PFSK-1 (cell line): ENCODE data around the gene TOB2.

Experiments used
- FOXP2 ChIP-seq: optimal IDR thresholded peaks from 2 replicates; pipeline ENCODE3; 2011; ENCODE audit warnings: borderline replicate concordance, control low read depth, inconsistent platforms; ENCODE audit not compliant: insufficient read depth; ENCODE audit errors: extremely low read length, extremely low read depth
- POLR2AphosphoS5 ChIP-seq: IDR thresholded peaks from 2 replicates; pipeline ENCODE4 v1.6.1; 2012; ENCODE audit warnings: low read depth, mild to moderate bottlenecking, control low read depth, low read length, moderate library complexity
- REST ChIP-seq, 2 experiments: IDR thresholded peaks; 2 replicates each; pipeline versions ENCODE4 v1.6.1 to v1.8.0; 2011 to 2012; ENCODE audit warnings: low read depth in 2 of 2, low read length in 2 of 2, control low read depth in 1 of 2, inconsistent platforms in 1 of 2, mild to moderate bottlenecking in 1 of 2, moderate library complexity in 1 of 2; ENCODE audit not compliant: insufficient read depth in 1 of 2
- SIN3A ChIP-seq: IDR thresholded peaks from 2 replicates; pipeline ENCODE4 v1.6.1; 2012; ENCODE audit warnings: mild to moderate bottlenecking, low read length, moderate library complexity, borderline replicate concordance; ENCODE audit not compliant: insufficient read depth
- TAF1 ChIP-seq: IDR thresholded peaks from 2 replicates; pipeline ENCODE4 v1.6.1; 2012; ENCODE audit warnings: low read length, control low read depth, borderline replicate concordance; ENCODE audit not compliant: insufficient read depth

TOB2 gene

DNA sequence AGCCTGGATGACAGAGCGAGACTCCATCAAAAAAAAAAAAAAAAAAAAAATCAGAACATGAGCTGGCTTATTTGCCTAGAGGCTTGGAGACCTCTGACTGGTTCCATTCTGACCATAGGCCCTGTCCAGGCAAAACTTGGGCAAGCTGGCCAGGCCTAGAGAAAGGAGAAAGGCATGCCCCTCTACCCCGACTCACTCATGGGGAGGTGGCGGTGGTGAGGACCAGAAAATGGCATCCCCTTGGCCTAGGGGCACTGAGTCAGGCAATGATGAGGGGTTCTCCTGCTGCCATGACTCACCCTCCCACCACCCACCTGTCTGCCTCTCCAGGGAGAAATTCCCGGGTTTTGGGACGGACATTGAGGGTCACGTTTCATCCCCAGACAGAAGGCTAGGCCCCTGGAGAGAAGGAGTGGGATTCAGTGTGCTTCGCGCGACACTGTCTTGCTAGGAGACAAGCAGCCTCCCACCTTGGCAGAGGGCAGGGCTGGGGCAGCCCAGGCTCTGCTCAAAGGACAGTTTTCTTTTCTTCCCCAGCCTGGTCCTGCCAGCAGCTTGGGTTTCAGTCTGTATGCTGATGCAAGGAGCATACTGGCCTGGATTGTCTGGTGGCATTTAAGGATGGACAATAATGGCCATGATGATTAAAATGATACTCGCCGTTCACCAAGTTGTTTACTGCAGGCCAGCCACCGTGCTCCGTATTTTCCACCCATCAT is 17.2 kb downstream of the TOB2 start:
- no peak for TF ChIP-seq REST (IDR thresholded peaks at IDR 0.05; ENCODE audit: insufficient read depth in 1 of 2, low read depth in 2 of 2, low read length in 2 of 2)
- TF ChIP-seq TAF1, result no peak
- TF ChIP-seq SIN3A, result no peak
- no peak for TF ChIP-seq POLR2AphosphoS5
- TF ChIP-seq FOXP2, result no peak

GRCh38 chr22:41425660-41426365 is 20.8 kb downstream of the TOB2 start:
- TF ChIP-seq TAF1 (no peak), SIN3A (no peak), FOXP2 (no peak), POLR2AphosphoS5 (no peak), REST (IDR thresholded peaks at IDR 0.05; ENCODE audit: insufficient read depth in 1 of 2, low read depth in 2 of 2, low read length in 2 of 2) (no peak)

DNA sequence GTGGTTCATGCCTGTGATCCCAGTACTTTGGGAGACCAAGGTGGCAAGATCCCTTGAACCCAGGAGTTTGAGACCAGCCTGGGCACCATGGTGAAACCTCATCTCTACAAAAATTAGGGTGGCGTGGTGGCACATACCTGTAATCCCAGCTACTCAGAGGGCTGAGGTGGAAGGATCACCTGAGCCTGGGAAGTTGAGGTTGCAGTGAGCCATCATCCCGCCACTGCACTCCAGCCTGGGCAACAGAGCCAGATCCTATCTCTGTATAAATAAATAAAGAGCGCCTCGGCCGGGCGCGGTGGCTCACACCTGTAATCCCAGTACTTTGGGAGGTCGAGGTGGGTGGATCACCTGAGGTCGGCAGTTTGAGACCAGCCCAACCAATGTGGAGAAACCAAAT is 27.9 kb downstream of the TOB2 start:
- TF ChIP-seq POLR2AphosphoS5 (no peak), FOXP2 (no peak), TAF1 (no peak), REST (IDR thresholded peaks at IDR 0.05; ENCODE audit: insufficient read depth in 1 of 2, low read depth in 2 of 2, low read length in 2 of 2) (no peak), SIN3A (no peak)

GRCh38 chr22:41417622-41418390 is 28.8 kb downstream of the TOB2 start:
- TF ChIP-seq FOXP2, result no peak
- TF ChIP-seq TAF1, result no peak
- no peak for TF ChIP-seq POLR2AphosphoS5

GRCh38 chr22:41415554-41415953 is 31.0 kb downstream of the TOB2 start:
- TF ChIP-seq POLR2AphosphoS5, result no peak
- TF ChIP-seq REST (IDR thresholded peaks at IDR 0.05; ENCODE audit: insufficient read depth in 1 of 2, low read depth in 2 of 2, low read length in 2 of 2), result no peak
- TF ChIP-seq TAF1, result no peak
- no peak for TF ChIP-seq FOXP2
- no peak for TF ChIP-seq SIN3A
